ENCODE measurements around the gene PPP1R14C.

Gene PPP1R14C

DNA sequence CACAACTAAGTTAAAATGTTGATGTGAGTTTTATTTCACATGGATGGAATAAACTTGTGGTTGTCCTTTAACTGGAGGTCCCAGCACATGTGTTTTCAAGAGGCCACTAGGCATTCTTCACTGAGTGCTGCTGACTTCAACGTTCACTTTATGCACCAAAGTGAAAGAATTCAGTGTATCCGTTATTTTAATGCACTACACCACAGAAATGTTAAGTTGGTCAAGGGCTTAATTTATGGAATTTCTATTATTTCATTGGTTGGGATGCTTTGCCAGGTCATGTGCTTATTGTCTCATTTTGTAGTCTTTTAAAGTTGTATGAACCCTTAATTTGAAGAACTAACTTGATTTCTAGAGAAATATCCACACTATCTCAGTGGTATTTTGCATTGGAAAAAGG is 106.4 kb downstream of the PPP1R14C start:
- no peak for DNase-seq (ENCODE audit: low spot score)

GRCh38 chr6:150250826-150251225 is 108.0 kb downstream of the PPP1R14C start:
- DNase-seq (ENCODE audit: low spot score), result no peak

GRCh38 chr6:150251566-150252186 is 108.8 kb downstream of the PPP1R14C start:
- no peak for DNase-seq (ENCODE audit: low spot score)

DNA sequence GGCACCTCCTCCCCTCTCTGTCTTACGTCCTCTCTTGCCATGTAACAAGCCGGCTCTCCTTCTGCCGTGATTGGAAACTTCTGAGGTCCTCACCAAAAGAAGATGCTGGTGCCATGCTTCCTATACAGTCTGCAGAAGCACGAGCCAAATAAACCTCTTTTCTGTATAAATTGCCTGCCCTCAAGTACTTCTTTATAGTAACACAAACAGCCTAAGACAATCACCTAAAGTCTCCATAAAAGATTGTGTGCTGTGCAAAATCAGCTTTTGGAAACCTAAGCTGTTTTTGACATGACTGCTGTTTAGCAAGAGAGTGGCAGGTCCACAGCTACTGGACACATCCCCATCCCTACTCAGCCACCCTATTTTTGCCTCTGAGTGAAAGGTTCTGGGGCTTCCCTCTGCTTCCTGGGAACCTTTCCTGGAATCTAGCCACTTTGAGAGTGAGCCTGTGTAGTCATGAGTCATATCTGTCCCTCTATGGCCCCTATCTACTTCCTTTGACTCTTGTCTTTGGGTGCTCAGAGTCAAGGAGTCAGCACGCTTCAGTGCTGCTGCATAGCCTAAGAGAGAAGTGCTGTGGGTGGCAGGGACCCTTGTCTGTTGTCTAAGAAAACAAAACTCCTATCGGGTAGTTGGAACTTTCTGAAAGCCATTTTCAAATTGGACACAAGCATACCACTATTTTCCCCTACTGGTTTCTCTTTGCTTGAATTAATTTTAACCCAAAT is 110.0 kb downstream of the PPP1R14C start:
- no peak for DNase-seq (ENCODE audit: low spot score)

DNA sequence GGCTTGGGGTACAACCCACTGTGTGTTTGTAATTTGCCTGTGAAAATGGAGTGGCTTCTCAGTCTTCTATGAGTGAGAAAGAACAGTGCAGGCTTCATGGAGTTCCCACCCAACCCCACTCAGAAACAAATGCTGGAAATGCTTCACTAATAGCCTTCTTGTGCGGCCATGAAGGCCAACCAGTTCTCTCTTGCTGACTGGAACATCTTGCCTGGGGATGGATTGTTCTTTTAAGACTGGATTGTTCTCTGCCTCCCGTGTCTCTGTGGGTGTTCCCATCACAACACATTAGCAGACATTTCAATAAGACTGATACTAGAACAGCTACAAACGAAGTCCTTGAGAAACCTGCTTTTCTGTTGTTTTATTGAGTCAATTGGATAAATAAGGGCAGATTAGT is 110.6 kb downstream of the PPP1R14C start:
- DNase-seq (ENCODE audit: low spot score), result no peak

DNA sequence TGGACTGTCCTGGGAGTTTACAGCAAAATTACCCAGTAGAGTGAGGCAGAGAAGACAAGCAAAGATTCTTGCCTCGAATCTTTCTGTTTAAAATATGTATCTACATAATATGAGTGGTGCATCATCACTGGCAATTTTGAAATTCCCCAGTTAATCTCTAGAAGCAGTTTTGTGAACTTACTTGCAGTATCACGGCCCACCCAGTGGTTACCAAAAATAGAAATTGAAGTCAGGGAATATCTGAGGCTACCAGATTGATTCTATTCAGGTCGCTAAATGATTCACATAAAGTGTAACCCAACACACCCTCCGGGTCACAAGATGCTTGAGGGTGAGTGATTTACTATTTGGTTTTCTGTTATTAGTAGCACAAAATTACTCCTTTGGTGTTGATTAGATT is 111.9 kb downstream of the PPP1R14C start:
- DNase-seq (ENCODE audit: low spot score), result no peak

- no peak for DNase-seq (ENCODE audit: low spot score)
Observed at GRCh38 chr6:150255840-150256239, 113.0 kb downstream of the PPP1R14C start.

- no peak for DNase-seq (ENCODE audit: low spot score)
Observed at GRCh38 chr6:150256618-150257272, 113.9 kb downstream of the PPP1R14C start.

DNA sequence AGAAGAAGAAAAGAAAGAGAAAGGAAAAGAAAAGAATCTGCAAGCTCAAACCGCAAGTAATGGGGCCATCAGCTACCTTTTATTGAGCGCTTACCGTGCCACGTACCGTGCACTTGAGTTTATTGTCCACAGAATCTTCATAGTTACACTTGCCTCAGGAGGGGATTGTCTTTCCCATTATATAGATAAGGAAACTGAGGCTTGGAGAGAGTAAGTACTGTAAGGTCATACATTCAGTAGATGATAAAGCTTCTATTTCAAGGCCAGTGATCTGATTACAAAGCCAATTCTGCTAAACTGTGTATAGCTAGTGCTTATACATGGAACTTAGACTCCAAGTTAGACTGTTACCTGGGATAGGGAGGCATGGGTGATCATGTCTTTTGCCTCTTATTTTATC is 115.5 kb downstream of the PPP1R14C start:
- DNase-seq (ENCODE audit: low spot score), result no peak

DNA sequence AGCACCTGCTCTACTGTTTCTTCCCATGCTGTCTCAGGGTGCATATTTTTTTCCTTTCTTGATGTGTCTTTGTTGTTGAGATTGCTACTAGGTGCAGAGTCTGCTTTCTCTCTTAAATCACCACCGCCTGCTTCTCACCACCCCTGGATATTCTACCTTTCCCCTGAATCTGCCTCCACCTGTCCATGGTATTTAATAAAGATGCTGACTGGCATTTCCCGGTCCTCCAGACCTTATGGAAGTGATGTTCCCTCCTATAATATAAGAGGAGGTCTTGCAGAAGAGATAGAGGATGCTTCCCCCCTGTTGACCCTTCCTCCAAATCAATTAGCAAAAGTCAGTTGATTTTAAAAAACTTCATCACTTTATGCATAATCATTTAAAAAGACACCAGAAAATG is 118.1 kb downstream of the PPP1R14C start:
- DNase-seq (ENCODE audit: low spot score), result no peak

GRCh38 chr6:150261997-150262697 is 119.3 kb downstream of the PPP1R14C start:
- DNase-seq (ENCODE audit: low spot score), result no peak

- no peak for DNase-seq (ENCODE audit: low spot score)
Observed at GRCh38 chr6:150263765-150264404, 121.0 kb downstream of the PPP1R14C start.

DNA sequence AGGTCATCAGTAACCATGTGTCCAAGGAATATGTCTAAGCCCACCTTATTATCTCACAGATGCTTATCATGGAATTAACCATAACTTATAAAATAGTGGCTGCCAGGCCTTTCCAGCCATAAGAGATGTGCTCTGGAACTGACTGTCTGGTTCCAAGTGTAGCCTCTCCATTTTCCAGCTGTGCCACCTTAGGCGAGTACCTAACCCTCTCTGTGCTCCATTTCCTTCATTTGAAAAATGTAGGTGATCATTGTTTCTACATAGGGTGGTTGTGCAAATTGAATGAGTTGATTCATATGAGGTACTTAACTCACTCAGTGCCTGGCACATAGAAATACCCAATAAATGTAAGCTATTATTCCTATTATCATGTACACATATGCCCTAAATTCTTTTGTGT is 123.5 kb downstream of the PPP1R14C start:
- DNase-seq (ENCODE audit: low spot score), result no peak

GRCh38 chr6:150266963-150267685 is 124.3 kb downstream of the PPP1R14C start:
- DNase-seq (ENCODE audit: low spot score), result no peak

DNA sequence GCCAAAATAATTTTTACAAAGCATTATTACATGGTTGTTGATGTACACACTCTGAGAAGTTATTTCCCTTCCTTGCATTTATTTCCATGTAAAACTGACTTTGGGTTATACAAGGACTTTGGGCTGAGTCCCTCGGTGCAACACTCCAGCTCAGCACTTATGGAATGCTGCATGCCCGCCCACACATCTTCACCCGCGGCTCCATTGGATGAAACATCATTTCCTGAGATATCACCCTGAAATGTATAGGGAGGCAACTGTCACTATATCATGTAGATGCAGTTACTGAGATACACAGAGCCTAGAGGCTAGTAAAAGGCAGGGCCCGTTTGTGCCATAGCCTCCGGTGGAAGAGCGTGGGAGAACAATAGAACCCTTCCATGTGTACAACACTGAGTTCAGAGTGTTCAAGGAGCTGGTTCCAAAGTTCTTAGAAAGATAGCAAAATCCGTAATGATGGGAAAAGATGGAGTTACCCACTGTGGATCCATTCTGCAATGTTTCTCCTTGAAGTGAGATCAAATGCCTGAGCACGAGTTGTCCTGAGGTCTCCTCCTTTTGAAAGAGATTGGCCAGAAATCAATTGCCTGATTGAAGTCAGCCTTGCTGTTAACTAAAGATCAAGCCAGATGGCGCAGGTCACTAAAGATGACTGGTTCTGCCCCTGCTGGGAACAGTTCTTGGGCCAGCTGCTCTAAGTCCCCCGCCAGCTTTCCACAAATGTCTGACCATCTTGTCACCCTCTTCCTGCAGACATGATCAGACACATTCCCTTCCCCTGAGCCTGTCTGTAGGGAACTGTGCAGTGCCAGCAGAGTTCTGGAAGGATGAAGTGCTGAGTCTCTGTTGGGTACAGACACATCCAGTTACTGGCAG is 125.1 kb downstream of the PPP1R14C start:
- DNase-seq (ENCODE audit: low spot score), result no peak

DNA sequence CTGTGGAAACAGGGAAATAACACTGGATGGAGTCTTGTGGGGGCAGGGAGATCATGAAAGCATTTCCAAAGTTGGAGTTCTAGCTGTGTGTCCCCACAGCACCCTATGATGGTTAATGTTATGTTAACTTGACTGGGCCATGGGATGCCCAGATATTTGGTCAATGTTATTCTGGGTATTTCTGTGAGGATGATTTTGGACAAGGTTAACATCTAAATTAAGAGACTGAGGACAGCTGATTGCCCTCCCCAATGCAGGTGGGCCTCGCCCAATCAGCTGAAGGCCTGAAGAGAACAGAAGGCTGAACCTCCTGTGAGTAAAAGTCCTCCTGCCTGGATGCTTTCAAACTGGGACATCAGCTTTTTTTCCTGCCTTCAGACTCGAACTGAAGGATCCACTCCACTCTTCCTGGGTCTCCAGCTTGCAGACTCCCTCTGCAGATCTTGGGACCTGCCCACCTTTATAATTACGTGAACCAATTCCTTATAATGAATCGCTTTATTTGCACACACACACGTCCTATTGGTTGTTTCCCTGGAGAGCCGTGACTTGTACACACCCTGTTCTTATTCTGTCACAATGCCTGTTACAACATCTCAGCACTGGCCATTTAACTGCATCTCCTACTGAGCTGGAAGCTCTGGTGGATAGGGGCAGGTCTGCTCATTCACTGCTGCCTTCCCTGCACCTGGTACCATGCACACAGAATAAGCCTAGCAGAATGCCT is 126.4 kb downstream of the PPP1R14C start:
- no peak for DNase-seq (ENCODE audit: low spot score)

DNA sequence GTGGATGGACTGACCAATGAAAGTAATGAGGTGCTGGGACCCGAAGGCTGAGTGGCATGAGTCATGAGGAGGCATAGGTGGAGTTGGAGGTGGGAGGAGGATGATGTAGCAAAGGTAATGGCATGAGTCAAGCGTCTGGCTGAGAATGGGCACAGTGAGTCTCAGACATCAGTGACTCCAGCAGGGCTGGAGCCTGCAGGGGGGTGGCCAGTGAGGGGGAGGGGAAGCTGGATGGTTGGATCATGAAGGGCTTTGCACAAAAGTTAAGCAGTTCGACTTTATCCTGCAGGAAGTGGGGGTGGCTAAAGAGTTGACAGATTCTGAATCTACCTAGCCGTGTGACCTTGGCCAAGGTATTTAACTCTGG is 127.0 kb downstream of the PPP1R14C start:
- DNase-seq (ENCODE audit: low spot score), result no peak

DNA sequence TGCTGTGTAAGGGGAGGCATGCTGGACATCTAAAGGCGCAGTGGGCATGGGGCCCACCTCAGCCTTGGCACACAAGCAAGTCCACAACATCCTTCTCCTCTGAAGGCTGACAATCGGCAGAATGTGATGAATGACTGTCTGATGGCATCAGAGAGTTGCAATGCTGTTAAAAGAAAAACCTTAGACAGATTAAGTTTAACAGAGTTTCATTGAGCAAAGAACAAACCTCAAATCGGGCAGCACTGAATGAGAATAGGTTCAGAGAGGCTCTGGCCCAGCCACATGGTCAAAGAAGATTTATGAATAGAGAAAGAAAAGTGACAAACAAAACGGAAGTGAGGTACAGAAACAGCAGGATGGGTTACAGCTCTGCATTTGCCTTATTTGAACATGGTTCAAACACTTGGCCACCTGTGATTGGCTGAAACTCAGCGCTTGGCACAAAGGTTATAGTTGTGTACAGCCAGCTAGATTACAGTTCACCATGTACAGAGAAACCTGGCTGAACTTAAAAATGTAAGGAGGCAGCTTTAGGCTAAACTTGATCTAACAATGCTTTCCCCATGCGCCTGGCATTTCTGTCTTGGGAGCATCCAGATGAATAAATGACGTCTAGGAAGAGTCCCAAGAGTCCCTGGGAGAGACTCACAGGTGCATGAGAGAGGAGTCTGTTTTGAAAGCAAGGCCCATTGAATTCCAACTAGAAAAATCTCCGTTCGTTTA is 127.6 kb downstream of the PPP1R14C start:
- DNase-seq (ENCODE audit: low spot score), result no peak

DNA sequence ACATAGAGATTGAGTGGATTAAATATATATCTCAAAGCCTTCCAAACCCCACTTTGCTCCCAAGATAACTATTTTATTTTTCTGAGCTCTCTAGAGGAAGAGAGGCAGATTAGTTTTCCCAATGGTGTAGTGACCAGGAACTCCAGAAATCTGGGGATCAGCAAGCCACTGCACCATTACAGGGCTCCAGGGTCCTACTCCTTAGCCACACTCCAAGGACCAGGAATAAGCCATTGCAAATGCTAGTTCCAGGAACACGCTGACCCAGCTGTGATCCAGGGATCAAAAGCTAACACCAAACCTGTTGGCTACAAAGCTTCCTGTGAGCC is 128.3 kb downstream of the PPP1R14C start:
- no peak for DNase-seq (ENCODE audit: low spot score)

Data from hematopoietic multipotent progenitor cell treated with erythropoietin and hydrocortisone succinate and interleukin-3 and kit ligand, for 17 days (in vitro differentiated cells).